ENCODE measurements around the gene C2CD4D. TPM values are rescaled to one million over a fixed set of nuclear protein-coding genes. Genes with fewer than 3 reads are reported as not detected.

Gene C2CD4D
- total and polyA plus RNA-seq, 12 donors = 0.06 to 0.55 (median 0.22) TPM; not detected in 6

- Histone ChIP-seq H3K4me1 (replicated peaks in 1 of 2) (peaks cover 0 to 3% of the 10 kb centered on the region in 2 donors), H3K27me3 (no peaks in the 10 kb centered on the region), H3K36me3 (replicated peaks in 1 of 2) (no peaks in the 10 kb centered on the region), H3K9me3 (replicated peaks in 1 of 3) (no peaks in the 10 kb centered on the region), H3K27ac (no peak overlapping the region), H3K4me3 (no peak overlapping the region)
- intact Hi-C loops (cut with DNase I) = no loop called here
- 53 to 58% (median 57%) methylated on average over 7 of the region's 7 CpGs for WGBS, 4 donors
- no peak for DNase-seq
- no peak for TF ChIP-seq CTCF (IDR thresholded peaks at IDR 0.05)
- TF ChIP-seq POLR2A (IDR thresholded peaks at IDR 0.05) = no peak
These were observed 17.2 kb downstream of the C2CD4D start for GRCh38 chr1:151822404-151822803.

GRCh38 chr1:151820940-151821339 is 18.7 kb downstream of the C2CD4D start:
- Histone ChIP-seq H3K4me3 (no peak overlapping the region), H3K36me3 (replicated peaks in 1 of 2) (no peaks in the 10 kb centered on the region), H3K27ac (no peak overlapping the region), H3K4me1 (replicated peaks in 1 of 2) (peaks cover 0 to 3% of the 10 kb centered on the region in 2 donors), H3K27me3 (no peaks in the 10 kb centered on the region), H3K9me3 (replicated peaks in 1 of 3) (no peaks in the 10 kb centered on the region)
- peak in 3 of 7 donors; percentile 40 to 76 (median 42) for DNase-seq
- intact Hi-C loops (cut with DNase I) = no loop called here
- 17 to 39% (median 34%) methylated on average over 2 of the region's 2 CpGs for WGBS, 4 donors
- TF ChIP-seq CTCF (IDR thresholded peaks at IDR 0.05) (no peak), POLR2A (IDR thresholded peaks at IDR 0.05) (no peak)

DNA sequence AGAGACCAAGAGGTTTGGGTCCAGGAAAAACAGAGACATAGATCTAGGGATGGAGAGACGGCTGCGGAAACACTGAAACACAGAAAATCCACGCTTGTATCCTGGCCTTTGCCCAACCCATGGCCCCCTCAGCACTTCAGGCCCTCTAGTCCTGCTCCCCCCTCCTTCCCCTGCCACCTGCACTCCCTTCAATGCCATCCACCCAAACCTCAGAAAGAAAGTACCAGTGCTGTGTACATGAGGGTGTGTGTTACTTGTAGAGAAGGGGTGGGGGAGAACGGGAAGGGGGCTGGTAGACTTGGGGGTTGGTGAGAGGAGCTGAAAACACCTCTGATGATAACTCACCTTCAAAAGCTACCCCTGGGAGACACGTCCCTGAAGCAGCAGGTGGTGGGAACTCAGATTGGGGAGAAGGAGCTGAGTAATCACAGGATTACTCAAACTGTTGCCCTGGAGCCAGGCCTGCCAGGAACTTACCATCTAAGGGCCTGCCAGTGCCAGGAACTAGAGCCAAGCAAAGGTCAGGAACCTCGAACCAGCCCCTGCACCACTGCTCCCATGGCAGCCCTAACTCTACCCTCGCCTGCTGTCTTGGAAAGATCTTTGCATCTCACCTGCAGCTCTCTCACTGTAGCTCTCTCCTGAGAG is 19.5 kb downstream of the C2CD4D start:
- peak in 4 of 7 donors; percentile 50 to 77 (median 70) for DNase-seq
- TF ChIP-seq POLR2A (IDR thresholded peaks at IDR 0.05) (no peak), CTCF (IDR thresholded peaks at IDR 0.05) (no peak)

DNA sequence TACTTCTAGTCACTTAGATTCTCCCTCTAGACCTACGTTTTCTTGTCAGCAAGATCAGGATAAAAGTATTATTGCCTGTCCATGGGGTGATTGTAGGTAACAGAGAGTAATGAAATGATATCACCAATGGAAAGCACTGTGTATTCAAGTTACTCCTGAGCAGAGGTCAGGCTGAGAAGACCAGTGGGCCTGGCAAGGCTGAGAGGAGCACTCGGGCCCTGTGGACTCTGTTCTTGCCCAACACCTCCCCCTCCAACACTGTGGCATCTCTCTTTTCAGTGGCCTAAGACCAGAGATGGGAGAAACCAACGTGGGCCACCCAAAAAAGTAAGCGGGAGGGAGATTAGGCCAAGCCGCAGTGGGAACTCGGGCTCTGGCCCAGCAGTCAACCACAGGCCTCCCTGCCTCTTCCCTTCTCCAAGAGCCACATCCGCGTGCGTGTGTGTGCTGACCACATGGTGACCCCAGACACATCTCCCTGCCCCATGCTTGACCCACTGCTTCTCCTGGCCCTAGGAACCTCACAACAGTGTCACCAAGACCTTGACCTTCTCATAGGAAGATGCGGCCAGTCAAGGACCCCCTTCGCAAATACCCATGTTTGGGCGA is 20.3 kb downstream of the C2CD4D start:
- DNase-seq = no peak
- H3K36me3 ChIP-seq (replicated peaks in 1 of 2) = no peaks in the 10 kb centered on the region
- WGBS, 4 donors = 74 to 83% (median 78%) methylated on average over 3 to 12 of the region's 12 CpGs
- no peaks in the 10 kb centered on the region for H3K27me3 ChIP-seq
- H3K4me1 ChIP-seq (replicated peaks in 1 of 2) = peaks cover 0 to 3% of the 10 kb centered on the region in 2 donors
- TF ChIP-seq POLR2A (IDR thresholded peaks at IDR 0.05) (no peak), CTCF (IDR thresholded peaks at IDR 0.05) (no peak)
- no peaks in the 10 kb centered on the region for H3K9me3 ChIP-seq (replicated peaks in 1 of 3)
- intact Hi-C loops (cut with DNase I) = no loop called here
- H3K27ac ChIP-seq = no peak overlapping the region
- H3K4me3 ChIP-seq = no peak overlapping the region

More for the DNA sequence above, 19.5 kb downstream of the C2CD4D start:
- intact Hi-C loops (cut with DNase I) = no loop called here
- H3K27me3 ChIP-seq = no peaks in the 10 kb centered on the region
- no peak overlapping the region for H3K27ac ChIP-seq
- 53 to 80% (median 73%) methylated on average over 6 to 7 of the region's 7 CpGs for WGBS, 4 donors
- H3K4me1 ChIP-seq (replicated peaks in 1 of 2) = peaks cover 0 to 3% of the 10 kb centered on the region in 2 donors
- no peaks in the 10 kb centered on the region for H3K9me3 ChIP-seq (replicated peaks in 1 of 3)
- H3K36me3 ChIP-seq (replicated peaks in 1 of 2) = no peaks in the 10 kb centered on the region
- H3K4me3 ChIP-seq = no peak overlapping the region
